ENCODE data around the gene PTGES. TPM values are rescaled to one million over a fixed set of nuclear protein-coding genes. Genes with fewer than 3 reads are reported as not detected.
A peak's percentile ranks its signal among the peaks of the same experiment; 100 is the strongest.
"Not testable (repeated sequence)": the region's sequence is repeated elsewhere in the genome, so short reads cannot be mapped to it uniquely, and the experiment has no call there.

The PTGES gene
- total and polyA plus RNA-seq, 7 donors = 0.92 to 10.2 (median 3.9) TPM

DNA sequence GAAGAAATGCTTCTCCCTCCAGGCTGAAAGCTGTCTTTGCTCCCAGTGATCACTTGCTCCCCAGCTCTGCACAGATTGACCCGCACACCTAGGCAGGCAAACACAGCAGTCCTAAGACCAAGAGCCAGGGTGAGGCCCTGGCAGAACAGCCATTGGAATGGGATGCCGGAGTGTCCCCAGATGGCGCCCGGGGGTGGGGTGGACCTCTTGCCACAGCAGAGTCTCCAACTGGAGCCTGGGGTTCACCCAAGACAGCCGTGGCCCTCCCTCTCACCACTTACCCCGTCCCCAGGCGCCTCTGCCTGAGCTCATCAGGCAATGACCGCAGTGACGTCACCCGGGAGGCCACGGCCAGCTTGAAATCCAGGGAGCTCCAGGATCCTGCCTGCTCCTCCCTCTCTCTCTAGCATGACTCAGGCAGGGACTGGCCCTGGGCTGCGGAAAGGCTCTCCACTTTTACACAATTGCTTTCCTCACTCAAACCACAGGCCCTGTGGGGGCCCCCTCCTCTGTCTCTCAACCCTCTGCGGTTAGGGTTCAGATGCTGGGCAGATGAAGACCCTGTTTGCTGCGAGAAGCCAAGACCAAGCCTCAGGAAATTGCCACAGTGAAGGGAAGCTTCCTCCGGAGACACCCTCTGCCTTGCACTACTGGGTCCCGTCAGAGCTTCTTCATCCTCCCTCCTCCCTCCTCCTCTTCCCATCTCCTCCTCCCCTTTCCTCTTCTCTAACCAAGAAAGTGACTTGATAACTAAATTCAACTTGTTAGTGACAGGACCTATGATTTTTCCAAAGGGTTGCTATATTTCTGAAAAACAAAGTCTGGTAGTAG, 24.3 kb upstream of the PTGES start:
- Histone ChIP-seq H3K4me3 (peak overlapping the region in 1 of 4 donors; percentile 6), H3K36me3 (no peaks in the 10 kb centered on the region), H3K4me1 (peaks cover 0 to 14% (median 14%) of the 10 kb centered on the region in 4 donors), H3K9me3 (no peaks in the 10 kb centered on the region), H3K27me3 (no peaks in the 10 kb centered on the region), H3K27ac (peak overlapping the region; percentile 63 to 70 (median 68))
- TF ChIP-seq, protein P1, sequence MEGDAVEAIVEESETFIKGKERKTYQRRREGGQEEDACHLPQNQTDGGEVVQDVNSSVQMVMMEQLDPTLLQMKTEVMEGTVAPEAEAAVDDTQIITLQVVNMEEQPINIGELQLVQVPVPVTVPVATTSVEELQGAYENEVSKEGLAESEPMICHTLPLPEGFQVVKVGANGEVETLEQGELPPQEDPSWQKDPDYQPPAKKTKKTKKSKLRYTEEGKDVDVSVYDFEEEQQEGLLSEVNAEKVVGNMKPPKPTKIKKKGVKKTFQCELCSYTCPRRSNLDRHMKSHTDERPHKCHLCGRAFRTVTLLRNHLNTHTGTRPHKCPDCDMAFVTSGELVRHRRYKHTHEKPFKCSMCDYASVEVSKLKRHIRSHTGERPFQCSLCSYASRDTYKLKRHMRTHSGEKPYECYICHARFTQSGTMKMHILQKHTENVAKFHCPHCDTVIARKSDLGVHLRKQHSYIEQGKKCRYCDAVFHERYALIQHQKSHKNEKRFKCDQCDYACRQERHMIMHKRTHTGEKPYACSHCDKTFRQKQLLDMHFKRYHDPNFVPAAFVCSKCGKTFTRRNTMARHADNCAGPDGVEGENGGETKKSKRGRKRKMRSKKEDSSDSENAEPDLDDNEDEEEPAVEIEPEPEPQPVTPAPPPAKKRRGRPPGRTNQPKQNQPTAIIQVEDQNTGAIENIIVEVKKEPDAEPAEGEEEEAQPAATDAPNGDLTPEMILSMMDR (IDR thresholded peaks at IDR 0.05) = no peak
- peak in 2 of 4 donors; percentile 24 to 69 for TF ChIP-seq POLR2AphosphoS5 (IDR thresholded peaks at IDR 0.05)
- intact Hi-C loops (cut with DNase I) = no loop called here
- peak; percentile 98 for DNase-seq
- WGBS, 2 donors = 20 to 42% methylated on average over 16 of the region's 16 CpGs

DNA sequence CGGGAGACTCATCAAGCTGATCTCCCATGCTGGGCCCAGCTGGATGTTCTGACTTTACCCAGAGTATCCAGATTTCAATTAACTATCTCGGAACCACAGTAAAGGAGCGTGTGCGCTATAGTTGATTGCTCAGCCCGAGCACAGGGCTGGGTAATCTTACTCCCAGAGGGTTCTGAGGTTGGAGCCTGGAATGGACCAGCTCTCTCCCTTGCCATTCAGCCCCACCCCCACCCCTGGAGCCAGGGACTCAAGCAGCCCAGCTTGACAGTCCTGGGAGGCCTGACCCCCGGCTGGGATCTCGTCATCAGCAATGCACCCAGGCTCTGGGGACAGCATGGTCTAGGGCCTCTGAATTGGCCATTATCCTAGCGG, 23.7 kb upstream of the PTGES start:
- intact Hi-C loops (cut with DNase I) = no loop called here
- WGBS, 2 donors = 72 to 76% methylated on average over 8 of the region's 8 CpGs
- TF ChIP-seq EP300 (IDR thresholded peaks at IDR 0.05) (no peak), POLR2AphosphoS5 (IDR thresholded peaks at IDR 0.05) (no peak), POLR2A (IDR thresholded peaks at IDR 0.05) (no peak)
- TF ChIP-seq, protein P1 (IDR thresholded peaks at IDR 0.05) = no peak
- peaks cover 0 to 14% (median 14%) of the 10 kb centered on the region in 4 donors for H3K4me1 ChIP-seq
- no peaks in the 10 kb centered on the region for H3K36me3 ChIP-seq
- H3K27me3 ChIP-seq = no peaks in the 10 kb centered on the region
- H3K27ac ChIP-seq = peak overlapping the region; percentile 63 to 70 (median 68)
- DNase-seq = no peak
- H3K9me3 ChIP-seq = no peaks in the 10 kb centered on the region
- H3K4me3 ChIP-seq = no peak overlapping the region

DNA sequence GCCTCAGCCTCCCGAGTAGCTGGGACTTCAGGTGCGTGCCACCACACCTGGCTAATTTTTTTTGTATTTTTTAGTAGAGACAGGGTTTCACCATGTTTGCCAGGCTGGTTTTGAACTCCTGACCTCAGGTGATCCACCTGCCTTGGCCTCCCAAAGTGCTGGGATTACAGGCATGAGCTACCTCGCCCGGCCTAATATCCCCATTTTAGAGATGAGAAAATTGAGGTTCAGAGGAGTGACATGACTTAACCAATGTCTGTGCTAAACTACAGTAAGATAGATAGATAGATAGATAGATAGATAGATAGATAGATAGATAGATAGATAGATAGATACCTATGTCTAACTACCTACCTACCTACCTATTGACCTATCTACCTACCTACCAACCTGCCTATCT, 23.3 kb upstream of the PTGES start:
- Histone ChIP-seq H3K4me1 (peaks cover 0 to 14% (median 14%) of the 10 kb centered on the region in 4 donors), H3K27ac (peak overlapping the region in 1 of 4 donors; percentile 63)
- H3K4me3 ChIP-seq; H3K36me3 ChIP-seq; intact Hi-C loops (cut with DNase I); H3K9me3 ChIP-seq; DNase-seq; H3K27me3 ChIP-seq: not testable (repeated sequence)
- WGBS, 2 donors = 91% methylated on average over 4 of the region's 4 CpGs

- intact Hi-C loops (cut with DNase I) = no loop called here
- 45 to 60% methylated on average over 2 of the region's 2 CpGs for WGBS, 2 donors
These were observed 22.6 kb upstream of the PTGES start for GRCh38 chr9:129775448-129775798.

GRCh38 chr9:129774791-129775447, 22.1 kb upstream of the PTGES start:
- 78% methylated on average over 20 of the region's 20 CpGs for WGBS, 2 donors
- H3K36me3 ChIP-seq = no peaks in the 10 kb centered on the region
- no peak for DNase-seq
- peaks cover 0 to 14% (median 14%) of the 10 kb centered on the region in 4 donors for H3K4me1 ChIP-seq
- intact Hi-C loops (cut with DNase I) = no loop called here
- no peak for TF ChIP-seq POLR2A (IDR thresholded peaks at IDR 0.05)
- TF ChIP-seq POLR2AphosphoS5 (IDR thresholded peaks at IDR 0.05) = no peak
- TF ChIP-seq, protein P1 (IDR thresholded peaks at IDR 0.05) = no peak
- TF ChIP-seq EP300 (IDR thresholded peaks at IDR 0.05) = no peak
- H3K4me3 ChIP-seq = no peak overlapping the region
- no peak overlapping the region for H3K27ac ChIP-seq
- no peaks in the 10 kb centered on the region for H3K9me3 ChIP-seq
- no peaks in the 10 kb centered on the region for H3K27me3 ChIP-seq

More at GRCh38 chr9:129775448-129775798, 22.6 kb upstream of the PTGES start:
- no peak for TF ChIP-seq EP300 (IDR thresholded peaks at IDR 0.05)
- no peak for TF ChIP-seq POLR2AphosphoS5 (IDR thresholded peaks at IDR 0.05)
- TF ChIP-seq, protein P1 (IDR thresholded peaks at IDR 0.05) = no peak
- no peak for TF ChIP-seq POLR2A (IDR thresholded peaks at IDR 0.05)
- DNase-seq = no peak
- H3K4me1 ChIP-seq = peaks cover 0 to 14% (median 14%) of the 10 kb centered on the region in 4 donors
- H3K9me3 ChIP-seq = no peaks in the 10 kb centered on the region
- H3K27ac ChIP-seq = no peak overlapping the region
- no peaks in the 10 kb centered on the region for H3K36me3 ChIP-seq
- H3K27me3 ChIP-seq = no peaks in the 10 kb centered on the region
- no peak overlapping the region for H3K4me3 ChIP-seq

All from sigmoid colon (tissue), 7 donors.